Muscle of arm (tissue), 12 donors: ENCODE results near the gene ADAMTS5. TPM values are rescaled to one million over a fixed set of nuclear protein-coding genes. Genes with fewer than 3 reads are reported as not detected.

ENCODE experiments used
- DNase-seq: peaks from one replicate; pipeline ENCODE4 v3.0.0-alpha.2; 2013
- polyA plus RNA-seq, 12 donors: library from polyadenylated mRNA; unstranded; fragments of 120-200 nt; gene quantifications; one replicate each; pipeline ENCODE4 v1.2.1, GENCODE V29; 2013; ENCODE audit not compliant: insufficient read length in 12 of 12

ADAMTS5 gene
- polyA plus RNA-seq, 12 donors, result 14.3 to 25.9 (median 17.5) TPM; not detected in 1

DNA sequence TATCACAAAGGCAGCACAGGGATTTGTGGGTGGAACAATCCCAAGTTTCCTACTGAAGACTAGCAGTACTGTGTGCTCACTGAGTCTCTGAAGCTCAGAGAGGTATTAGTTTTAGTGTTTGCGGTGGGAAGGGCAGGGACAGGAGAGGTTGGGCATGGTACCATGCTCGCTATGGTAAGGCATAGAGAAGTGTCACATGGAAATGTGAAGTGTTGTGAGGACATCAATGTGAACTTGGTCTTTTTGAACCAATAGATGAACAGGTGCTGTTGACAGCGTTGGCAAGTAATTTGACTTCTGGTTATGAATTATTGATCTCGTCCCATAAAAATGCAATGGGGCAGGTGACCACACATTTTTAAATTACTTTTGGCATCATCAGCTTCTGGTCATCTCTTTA is 65.9 kb downstream of the ADAMTS5 start:
- no peak for DNase-seq

GRCh38 chr21:26892151-26892550 is 74.7 kb downstream of the ADAMTS5 start:
- no peak for DNase-seq

DNA sequence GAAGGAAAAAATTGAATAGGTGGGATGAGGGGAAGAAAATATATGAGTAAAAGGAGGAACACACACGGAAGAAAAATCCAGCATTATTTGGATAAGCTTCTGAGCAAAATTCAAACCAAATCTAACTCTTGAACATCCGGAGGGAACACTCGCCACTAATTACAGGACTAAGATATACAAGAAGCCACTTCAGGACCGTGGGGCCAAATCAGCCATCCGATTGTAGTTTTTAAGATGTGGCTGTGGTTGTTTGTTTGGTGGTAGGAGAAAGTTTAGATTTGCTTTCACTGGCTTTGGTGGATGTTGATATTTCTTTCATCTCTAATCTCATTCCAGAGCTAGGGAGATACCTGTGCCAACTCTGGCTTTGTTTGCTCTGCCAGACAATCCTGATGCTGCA is 78.0 kb downstream of the ADAMTS5 start:
- no peak for DNase-seq

GRCh38 chr21:26888256-26888655 is 78.6 kb downstream of the ADAMTS5 start:
- no peak for DNase-seq

DNA sequence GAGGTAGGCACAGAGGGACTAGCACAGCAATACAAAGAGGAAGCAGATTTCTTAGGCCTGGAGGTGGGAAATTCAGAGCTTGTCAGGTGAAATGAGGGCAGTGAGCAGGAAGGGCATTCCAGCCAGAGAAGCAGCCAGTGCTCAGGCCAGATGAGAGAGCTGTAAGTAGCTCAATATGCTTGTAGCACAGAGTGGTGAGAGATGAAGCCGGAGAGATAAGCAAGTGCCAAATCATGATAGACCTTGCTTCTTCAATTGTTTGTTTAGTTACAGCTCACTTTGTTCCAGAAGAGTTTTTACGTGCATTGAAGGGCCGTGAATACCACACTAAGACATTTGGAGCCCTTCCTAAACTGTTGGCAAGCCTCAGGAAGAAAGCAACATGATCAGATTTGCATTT is 79.6 kb downstream of the ADAMTS5 start:
- no peak for DNase-seq

GRCh38 chr21:26884436-26884835 is 82.5 kb downstream of the ADAMTS5 start:
- DNase-seq, result no peak

- DNase-seq, result no peak
These were observed 83.1 kb downstream of the ADAMTS5 start for GRCh38 chr21:26883768-26884167.

DNA sequence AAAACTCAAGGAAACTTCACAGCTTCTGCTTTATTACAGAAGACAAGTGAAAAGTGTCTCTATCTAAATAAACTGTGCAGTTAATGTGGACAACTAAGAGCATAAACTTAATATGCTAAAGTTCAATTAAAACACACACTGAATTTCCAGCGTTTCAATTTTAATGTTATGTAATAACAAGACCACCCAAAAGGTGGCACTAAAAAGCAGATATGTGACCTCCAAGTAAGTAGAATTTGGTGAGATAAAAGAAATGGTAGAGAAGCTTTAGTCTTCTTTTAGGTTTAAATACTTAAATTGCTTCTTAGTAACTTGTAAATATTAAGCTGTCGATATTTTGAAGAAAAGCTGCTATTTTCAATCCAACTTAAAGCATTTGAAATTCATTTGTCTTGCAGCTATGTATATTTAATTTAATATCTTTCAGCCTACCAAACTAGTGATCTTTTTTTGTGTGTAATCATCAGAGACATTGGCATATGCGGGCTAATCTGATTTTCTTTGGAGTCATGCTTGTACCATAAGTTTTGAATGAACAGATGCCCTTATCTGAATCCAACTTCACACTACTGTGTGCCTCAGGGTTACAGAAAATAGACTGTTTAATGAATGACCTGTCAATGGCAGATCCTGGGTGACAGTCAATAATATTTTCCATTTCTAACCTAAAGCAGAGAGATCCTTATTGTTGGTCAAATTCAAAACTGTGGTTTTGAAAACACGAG is 85.2 kb downstream of the ADAMTS5 start:
- peak; percentile 20 for DNase-seq

DNA sequence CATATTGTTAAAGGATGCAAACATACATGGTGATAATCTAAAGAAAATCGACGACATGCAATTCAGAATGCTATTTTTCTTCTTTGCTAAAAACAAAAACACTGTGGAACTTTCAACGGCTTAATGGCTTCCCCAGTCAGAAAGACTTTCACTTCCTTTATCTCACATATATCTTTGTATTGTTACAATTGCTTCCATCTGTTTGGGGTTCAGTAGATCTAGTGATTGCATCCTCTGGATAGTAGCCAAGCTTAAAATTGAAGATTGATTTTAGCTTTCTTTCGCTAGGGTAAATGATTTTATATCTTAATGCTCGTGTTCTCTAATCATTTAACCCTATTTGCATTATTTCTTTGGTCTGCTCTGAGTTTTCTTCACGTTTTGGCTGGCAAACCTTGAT is 89.9 kb downstream of the ADAMTS5 start:
- peak; percentile 17 for DNase-seq

- no peak for DNase-seq
These were observed 92.5 kb downstream of the ADAMTS5 start for GRCh38 chr21:26874347-26874746.

Other genes starting within 250 kb of the ADAMTS5 start
- 100 to 1,000 TPM in 1 of 12 donors, 10 to 100 TPM in 10, not detected in 1; 18.6 to 101 (median 27.2) TPM for gene ADAMTS1, start 121.7 kb downstream of the ADAMTS5 start, polyA plus RNA-seq